AG09319 (cell line): ENCODE data around the gene RSPO3.
A peak's percentile ranks its signal among the peaks of the same experiment; 100 is the strongest.

ENCODE experiments used
- DNase-seq: peaks from one replicate; pipeline ENCODE4 v3.0.0-alpha.2; 2010; ENCODE audit warnings: low read depth; ENCODE audit errors: extremely low read depth
- TF ChIP-seq, protein P1 (sequence below): IDR thresholded peaks from 2 replicates; pipeline ENCODE4 v1.5.1; 2011; ENCODE audit warnings: low read depth, mild to moderate bottlenecking, inconsistent platforms, low read length, moderate library complexity

Gene RSPO3

DNA sequence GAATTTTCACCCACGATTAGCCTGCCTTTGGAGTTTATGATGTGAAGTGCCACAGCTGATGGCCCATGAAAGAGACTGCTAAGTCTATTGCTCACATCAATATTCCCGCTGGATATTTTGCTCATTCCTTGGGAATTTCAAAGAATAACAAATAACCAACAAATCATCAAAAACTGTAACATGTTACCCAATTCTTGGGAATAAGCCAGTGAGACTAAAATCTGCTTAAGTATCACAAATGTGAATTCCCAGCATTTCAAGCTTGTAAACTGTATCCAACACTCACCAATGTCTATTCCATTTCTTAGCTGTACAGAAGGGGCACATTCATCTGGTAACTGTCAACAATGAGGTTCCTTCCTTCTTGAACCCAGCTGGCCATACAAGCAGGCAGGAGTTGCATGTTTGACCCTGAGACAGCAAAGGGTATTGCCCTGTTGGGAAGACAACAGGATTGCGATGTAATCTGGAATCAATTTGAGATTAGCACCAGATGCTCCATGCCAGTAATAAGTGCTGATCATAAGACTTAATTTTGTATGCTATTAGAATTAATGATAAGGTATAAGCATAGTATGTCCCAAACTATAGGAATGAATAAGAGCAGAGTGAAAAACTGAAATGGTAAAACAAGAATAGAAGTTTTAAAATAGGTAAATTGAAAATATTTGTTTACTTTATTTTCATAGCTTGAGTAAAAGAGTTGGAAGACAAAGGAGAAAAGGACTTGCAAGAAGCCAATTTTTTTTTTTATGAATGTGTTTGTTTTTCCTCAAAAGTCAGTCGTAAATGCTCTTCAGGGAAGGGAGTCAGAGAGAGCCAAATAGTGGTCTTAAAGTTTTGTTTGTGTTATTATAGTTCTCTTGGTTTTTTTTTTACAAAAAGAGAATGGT, 58.8 kb downstream of the RSPO3 start:
- peak; percentile 70 for DNase-seq
- TF ChIP-seq, protein P1, sequence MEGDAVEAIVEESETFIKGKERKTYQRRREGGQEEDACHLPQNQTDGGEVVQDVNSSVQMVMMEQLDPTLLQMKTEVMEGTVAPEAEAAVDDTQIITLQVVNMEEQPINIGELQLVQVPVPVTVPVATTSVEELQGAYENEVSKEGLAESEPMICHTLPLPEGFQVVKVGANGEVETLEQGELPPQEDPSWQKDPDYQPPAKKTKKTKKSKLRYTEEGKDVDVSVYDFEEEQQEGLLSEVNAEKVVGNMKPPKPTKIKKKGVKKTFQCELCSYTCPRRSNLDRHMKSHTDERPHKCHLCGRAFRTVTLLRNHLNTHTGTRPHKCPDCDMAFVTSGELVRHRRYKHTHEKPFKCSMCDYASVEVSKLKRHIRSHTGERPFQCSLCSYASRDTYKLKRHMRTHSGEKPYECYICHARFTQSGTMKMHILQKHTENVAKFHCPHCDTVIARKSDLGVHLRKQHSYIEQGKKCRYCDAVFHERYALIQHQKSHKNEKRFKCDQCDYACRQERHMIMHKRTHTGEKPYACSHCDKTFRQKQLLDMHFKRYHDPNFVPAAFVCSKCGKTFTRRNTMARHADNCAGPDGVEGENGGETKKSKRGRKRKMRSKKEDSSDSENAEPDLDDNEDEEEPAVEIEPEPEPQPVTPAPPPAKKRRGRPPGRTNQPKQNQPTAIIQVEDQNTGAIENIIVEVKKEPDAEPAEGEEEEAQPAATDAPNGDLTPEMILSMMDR, result no peak

DNA sequence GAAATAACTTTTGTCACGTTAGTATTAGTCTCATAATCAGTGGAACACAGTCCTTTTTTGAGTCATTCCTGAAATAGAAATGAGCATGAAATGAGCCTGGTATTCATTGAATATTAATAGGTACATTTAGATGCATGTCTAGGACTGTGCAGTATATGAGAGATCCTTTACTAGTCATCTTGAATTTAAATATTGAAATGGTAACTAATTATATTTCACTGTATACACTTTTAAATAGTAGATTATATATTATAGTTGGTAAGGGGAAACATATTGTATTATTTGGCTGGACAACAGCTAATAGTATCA, 59.4 kb downstream of the RSPO3 start:
- TF ChIP-seq, protein P1, result no peak
- no peak for DNase-seq

DNA sequence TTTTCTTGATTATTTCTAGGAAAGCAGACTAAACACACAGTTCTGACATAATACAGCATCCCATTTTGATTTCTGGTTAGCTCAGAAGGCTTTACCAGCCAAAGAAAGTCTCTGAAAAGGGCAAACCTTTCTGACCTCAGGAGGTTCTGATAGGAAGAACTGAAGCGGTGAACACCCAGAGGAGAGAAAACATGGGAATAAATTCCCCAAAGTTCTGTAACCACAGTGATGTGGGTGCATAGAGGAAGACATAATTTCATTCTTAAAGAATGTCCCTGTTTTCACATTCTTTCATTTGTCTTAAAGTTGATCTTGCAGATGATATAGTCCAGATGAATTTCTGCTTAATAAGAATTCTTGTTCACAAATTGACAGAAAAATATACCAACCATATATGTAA, 60.3 kb downstream of the RSPO3 start:
- TF ChIP-seq, protein P1, result no peak
- DNase-seq, result no peak

DNA sequence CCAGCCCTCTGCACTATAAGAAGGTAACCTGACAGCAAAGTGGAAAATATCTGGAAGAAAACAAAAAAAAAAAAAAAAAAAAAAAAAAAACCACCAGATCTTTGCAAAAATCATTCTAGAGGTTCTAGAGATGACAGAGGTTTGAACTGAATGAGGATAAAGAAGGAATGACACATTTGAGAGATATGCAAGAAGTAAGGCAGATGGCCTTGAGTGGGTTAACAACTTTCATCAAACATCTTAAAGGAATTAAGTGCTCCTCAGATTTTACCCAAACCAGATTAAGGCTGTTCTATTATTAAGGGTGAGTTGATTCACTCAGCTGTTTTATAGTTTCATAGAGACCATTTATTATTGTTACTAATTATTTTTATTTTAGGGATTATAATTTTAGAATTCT, 62.0 kb downstream of the RSPO3 start:
- TF ChIP-seq, protein P1, result no peak
- DNase-seq, result no peak

DNA sequence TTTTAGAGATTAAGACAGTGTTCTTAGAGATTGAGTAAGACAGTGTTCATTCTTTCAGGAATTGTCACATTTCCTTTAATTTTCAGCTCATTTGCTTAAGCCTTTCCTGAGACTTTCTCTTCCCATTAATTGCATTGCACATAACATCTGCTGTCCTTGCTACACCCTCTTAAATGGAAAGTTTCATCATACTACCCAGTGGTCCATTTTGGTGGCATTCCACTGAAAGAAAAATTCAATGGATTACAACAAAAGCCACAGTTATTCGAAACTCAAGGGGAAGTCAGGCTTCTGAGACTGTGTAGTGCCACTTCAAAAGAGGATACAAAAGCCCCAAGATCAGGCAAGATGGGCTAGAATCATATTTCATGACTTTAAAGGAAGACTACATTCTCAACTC, 64.0 kb downstream of the RSPO3 start:
- peak; percentile 60 for DNase-seq
- TF ChIP-seq, protein P1, result no peak

DNA sequence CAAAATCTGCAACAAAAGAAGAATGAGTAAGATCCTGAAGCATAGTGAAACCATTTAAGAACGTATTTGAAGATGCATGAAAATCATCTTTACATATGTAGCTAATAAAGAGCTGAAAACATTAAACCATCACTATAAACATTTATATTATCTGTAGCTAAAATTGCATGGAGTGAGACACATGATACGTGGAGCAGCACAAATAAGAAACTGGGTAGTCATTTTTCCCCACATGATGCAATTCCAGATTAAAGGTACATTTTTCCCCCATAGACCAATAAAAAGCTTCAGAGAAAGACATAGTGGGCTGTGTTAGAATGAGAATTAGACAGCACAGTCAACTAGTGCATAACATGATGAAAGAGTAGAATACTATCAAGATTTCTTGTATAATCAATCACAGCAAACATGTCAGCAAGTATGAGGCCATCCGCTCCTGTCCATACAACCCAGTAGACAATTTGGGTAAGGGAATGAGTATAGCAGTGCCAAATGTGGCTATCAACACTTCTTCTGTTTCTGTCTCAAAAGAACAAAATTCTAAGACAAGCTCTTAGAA, 67.0 kb downstream of the RSPO3 start:
- DNase-seq, result no peak
- TF ChIP-seq, protein P1, result no peak

DNA sequence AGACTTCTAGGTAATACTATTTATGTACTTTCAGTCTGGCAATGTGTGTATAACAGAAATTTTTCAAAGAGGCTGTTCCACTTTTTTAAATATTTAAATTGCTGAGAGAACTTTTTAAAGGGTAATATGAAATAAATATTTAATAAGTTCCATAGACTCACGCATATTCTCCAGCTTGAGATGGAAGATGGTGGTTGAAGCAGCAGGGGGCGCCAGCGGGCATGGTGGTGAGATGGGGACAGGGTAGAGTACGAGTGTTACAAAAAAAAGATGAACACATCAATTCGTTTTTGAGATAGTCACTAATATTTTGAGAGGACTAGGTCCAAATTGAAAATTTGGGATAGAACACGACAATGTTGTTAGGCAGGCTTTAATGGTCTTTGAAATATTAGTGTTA, 68.4 kb downstream of the RSPO3 start:
- TF ChIP-seq, protein P1, result peak; percentile 23
- DNase-seq, result no peak
